HG03571 (cell line): ENCODE data around the gene SUPT20HL1.

ENCODE experiments used
- ATAC-seq: cut with Tn5 transposase; IDR thresholded peaks from one replicate; pipeline ENCODE4 v1.9.1; 2021; ENCODE audit not compliant: unreplicated experiment

SUPT20HL1 gene

GRCh38 chrX:24396236-24396930 lies 35.9 kb downstream of the SUPT20HL1 start:
- ATAC-seq, result no peak

- ATAC-seq, result no peak
Measured at GRCh38 chrX:24396931-24397279, 36.5 kb downstream of the SUPT20HL1 start.

GRCh38 chrX:24398766-24399165 lies 38.3 kb downstream of the SUPT20HL1 start:
- no peak for ATAC-seq

GRCh38 chrX:24399550-24399949 lies 39.1 kb downstream of the SUPT20HL1 start:
- ATAC-seq, result no peak

GRCh38 chrX:24405959-24406358 lies 45.5 kb downstream of the SUPT20HL1 start:
- ATAC-seq, result no peak
